OCI-LY7 (cell line): ENCODE results near the gene DLGAP1. TPM values are rescaled to one million over a fixed set of nuclear protein-coding genes. Genes with fewer than 3 reads are reported as not detected.
"Not testable (repeated sequence)": the region's sequence is repeated elsewhere in the genome, so short reads cannot be mapped to it uniquely, and the experiment has no call there.

Experiments
- BruUV-seq: library from RNA; stranded (reverse); fragments of 400-500 nt; replicated peaks from 2 replicates; lab custom pipeline; 2021; lab: Mats Ljungman, UMichigan
- CTCF ChIA-PET: fragments of 300-600 bp; sonication (Branson Sonifier 250); formaldehyde crosslinking; loops from one replicate; lab custom pipeline; 2022; ENCODE audit warnings: antibody characterized with exemption; ENCODE audit not compliant: unreplicated experiment; lab: Charles Lee
- POLR2A ChIA-PET: fragments of 300-600 bp; sonication (Branson Sonifier 250); formaldehyde crosslinking; loops from one replicate; lab custom pipeline; 2022; ENCODE audit warnings: antibody characterized with exemption; lab: Charles Lee
- DNase-seq: peaks from one replicate; pipeline ENCODE4 v3.0.0-alpha.2; 2015; ENCODE audit warnings: low spot score
- H2AFZ ChIP-seq: fragments of 200-600 bp; sonication (generic), shearing (Covaris generic); 2 replicates; pipeline ENCODE4 v1.6.1; 2014; ENCODE audit warnings: mild to moderate bottlenecking, antibody characterized with exemption, low read length, moderate library complexity
- H3K27ac ChIP-seq: fragments of 200-600 bp; sonication (generic); 2 replicates; pipeline ENCODE4 v1.5.1; 2014; ENCODE audit warnings: mixed run types, low read depth, mild to moderate bottlenecking, moderate library complexity, low read length, inconsistent platforms; ENCODE audit not compliant: poor library complexity, severe bottlenecking
- H3K36me3 ChIP-seq: fragments of 200-600 bp; sonication (generic); 2 replicates; pipeline ENCODE4 v1.6.1; 2014; ENCODE audit warnings: mild to moderate bottlenecking, antibody characterized with exemption, low read length, moderate library complexity, mixed read lengths; ENCODE audit not compliant: insufficient read depth
- H3K4me1 ChIP-seq: fragments of 200-600 bp; sonication (generic); 2 replicates; pipeline ENCODE4 v1.5.1; 2014; ENCODE audit warnings: mild to moderate bottlenecking, low read length; ENCODE audit not compliant: insufficient read depth, poor library complexity, severe bottlenecking
- H3K4me2 ChIP-seq: fragments of 200-600 bp; sonication (generic); 2 replicates; pipeline ENCODE4 v1.6.1; 2014; ENCODE audit warnings: mild to moderate bottlenecking, low read length
- H3K4me3 ChIP-seq: fragments of 200-600 bp; sonication (generic); 2 replicates; pipeline ENCODE4 v1.5.1; 2014; ENCODE audit warnings: mild to moderate bottlenecking, low read depth, low read length; ENCODE audit not compliant: poor library complexity, severe bottlenecking
- H3K79me2 ChIP-seq: fragments of 200-600 bp; sonication (generic); 2 replicates; pipeline ENCODE4 v1.6.1; 2016; ENCODE audit warnings: low read depth, mild to moderate bottlenecking, low read length, moderate library complexity, mixed read lengths; ENCODE audit not compliant: insufficient read depth
- H3K9me2 ChIP-seq: fragments of 200-600 bp; sonication (generic); 2 replicates; pipeline ENCODE4 v1.6.1; 2016; ENCODE audit warnings: mild to moderate bottlenecking, low read length, mixed read lengths; ENCODE audit not compliant: insufficient read depth
- H3K9me3 ChIP-seq: fragments of 200-600 bp; sonication (generic); 2 replicates; pipeline ENCODE4 v1.6.1; 2014; ENCODE audit warnings: mild to moderate bottlenecking, mixed run types, low read length, mixed read lengths
- H4K20me1 ChIP-seq: fragments of 200-600 bp; sonication (generic); 2 replicates; pipeline ENCODE4 v1.6.1; 2014; ENCODE audit warnings: mild to moderate bottlenecking, antibody characterized with exemption, low read length, moderate library complexity, mixed read lengths; ENCODE audit not compliant: insufficient read depth
- CTCF ChIP-seq: fragments of 200-600 bp; sonication (generic); conservative IDR thresholded peaks from 2 replicates; pipeline ENCODE4 v1.5.1; 2014; ENCODE audit warnings: mild to moderate bottlenecking, antibody characterized with exemption, low read length, moderate library complexity, mixed read lengths
- intact Hi-C: fragments of 100-400 bp; cut with micrococcal nuclease; formaldehyde crosslinking; loops from one replicate; pipeline ENCODE4 v1.10.0; 2022; ENCODE audit not compliant: unreplicated experiment
- total RNA-seq, 2 experiments: library from RNA; depleted of rRNA in 1 of 2; stranded (reverse); fragments of >200 nt in 1 of 2; shearing (Covaris generic) in 1 of 2; gene quantifications; 2 replicates each; pipeline ENCODE4 v1.2.3, GENCODE V29; 2014 to 2022

DLGAP1 gene
- total RNA-seq, 2 experiments from 2014 or later = 0.22 TPM; not detected in 1

- Histone ChIP-seq H3K79me2 (peaks cover 6% of the 10 kb centered on the region; the same call in 1 of the 2 replicates), H3K36me3 (no peaks in the 10 kb centered on the region), H3K27ac (no peak overlapping the region), H4K20me1 (no peaks in the 10 kb centered on the region), H2AFZ (no peak overlapping the region), H3K4me1 (peaks cover 39% of the 10 kb centered on the region), H3K9me2 (no peaks in the 10 kb centered on the region), H3K9me3 (no peaks in the 10 kb centered on the region), H3K4me2 (no peak overlapping the region), H3K4me3 (no peak overlapping the region)
- no TSS peak for BruUV-seq
- DNase-seq = no peak
- ChIA-PET CTCF (no interaction called here), POLR2A (interaction anchor here (1.0 to 2.0 kb wide), 2 partner anchors 54 to 141 kb away, joined by 4 to 7 read pairs; no protein-coding TSS in a partner anchor)
- intact Hi-C loops = no loop called here
- no peak for TF ChIP-seq CTCF
Measured at GRCh38 chr18:3607309-3608098, 847.6 kb downstream of the DLGAP1 start.

DNA sequence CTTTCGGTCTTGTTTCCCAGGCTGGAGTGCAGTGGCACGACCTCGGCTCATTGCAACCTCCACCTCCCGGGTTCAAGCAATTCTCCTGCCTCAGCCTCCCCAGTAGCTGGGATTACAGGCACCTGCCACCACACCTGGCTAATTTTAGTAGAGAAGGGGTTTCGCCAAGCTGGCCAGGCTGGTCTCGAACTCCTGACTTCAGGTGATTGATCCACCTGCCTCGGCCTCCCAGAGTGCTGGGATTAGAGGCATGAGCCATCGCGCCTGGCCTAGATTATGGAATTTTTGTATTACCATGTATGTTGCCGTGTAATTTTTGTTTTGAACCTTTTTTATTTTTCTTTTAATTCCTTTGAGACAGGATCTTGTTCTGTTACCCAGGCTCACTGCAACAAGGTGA, 848.2 kb downstream of the DLGAP1 start:
- H2AFZ ChIP-seq, CTCF ChIA-PET, DNase-seq, intact Hi-C loops, BruUV-seq, H3K4me2 ChIP-seq, H3K9me2 ChIP-seq, H3K4me3 ChIP-seq, H3K9me3 ChIP-seq, H4K20me1 ChIP-seq, H3K79me2 ChIP-seq, H3K36me3 ChIP-seq, H3K27ac ChIP-seq: not testable (repeated sequence)
- POLR2A ChIA-PET = interaction anchor here (1.0 to 2.0 kb wide), 3 partner anchors 36 to 141 kb away, joined by 4 to 7 read pairs (median 4); no protein-coding TSS in a partner anchor
- peaks cover 46% of the 10 kb centered on the region for H3K4me1 ChIP-seq

- Histone ChIP-seq H3K4me2 (peak overlapping the region; percentile 73), H3K4me1 (peaks cover 46% of the 10 kb centered on the region), H4K20me1 (no peaks in the 10 kb centered on the region), H3K79me2 (peaks cover 6% of the 10 kb centered on the region; the same call in 1 of the 2 replicates), H3K4me3 (peak overlapping the region; percentile 60), H3K36me3 (no peaks in the 10 kb centered on the region), H2AFZ (peak overlapping the region; percentile 70), H3K9me3 (no peaks in the 10 kb centered on the region), H3K27ac (peak overlapping the region; percentile 77), H3K9me2 (no peaks in the 10 kb centered on the region)
- BruUV-seq = no TSS peak
- no peak for DNase-seq
- POLR2A ChIA-PET = interaction anchor here (0.8 to 2.0 kb wide), 13 partner anchors 9 to 351 kb away, joined by 3 to 10 read pairs (median 4); no protein-coding TSS in a partner anchor
- intact Hi-C loops = no loop called here
- no peak for TF ChIP-seq CTCF
- CTCF ChIA-PET = interaction anchor here (1.5 kb wide), 1 partner anchor 9 kb away, joined by 6 read pairs; no protein-coding TSS in a partner anchor
Measured at GRCh38 chr18:3605954-3606443, 849.1 kb downstream of the DLGAP1 start.
